Spleen (tissue), 11 donors: Measurements from ENCODE around the gene PTMA. TPM values are rescaled to one million over a fixed set of nuclear protein-coding genes. Genes with fewer than 3 reads are reported as not detected.

Experiments
- DNase-seq: peaks from one replicate; pipeline ENCODE4 v3.0.0-alpha.2; 2020
- H3K27ac ChIP-seq, 8 donors: fragments of 200-600 bp; sonication (generic) in 7 of 8; 1 replicate in 4 of 8; 2 replicates in 4 of 8; pipeline versions ENCODE4 v1.5.0 to v1.8.0; 2016 to 2021; ENCODE audit warnings: inconsistent platforms in 4 of 8, mild to moderate bottlenecking in 4 of 8, moderate library complexity in 1 of 8
- H3K27me3 ChIP-seq, 7 donors: fragments of 200-600 bp; sonication (generic) in 6 of 7; replicated peaks in 1 of 7; 1 replicate in 4 of 7; 2 replicates in 3 of 7; pipeline versions ENCODE4 v1.5.0 to v1.8.0; 2016 to 2021; ENCODE audit warnings: inconsistent platforms in 3 of 7, mild to moderate bottlenecking in 1 of 7
- H3K36me3 ChIP-seq, 6 donors: fragments of 200-600 bp; sonication (generic) in 5 of 6; 1 replicate in 4 of 6; 2 replicates in 2 of 6; pipeline versions ENCODE4 v1.5.0 to v1.8.0; 2016 to 2021; ENCODE audit warnings: inconsistent platforms in 2 of 6
- H3K4me1 ChIP-seq, 6 donors: fragments of 200-600 bp; sonication (generic) in 5 of 6; 1 replicate in 3 of 6; 2 replicates in 3 of 6; pipeline versions ENCODE4 v1.5.0 to v1.8.0; 2016 to 2021; ENCODE audit warnings: inconsistent platforms in 3 of 6
- H3K4me3 ChIP-seq, 8 donors: fragments of 200-600 bp; sonication (generic) in 7 of 8; 1 replicate in 4 of 8; 2 replicates in 4 of 8; pipeline versions ENCODE4 v1.5.0 to v1.8.0; 2016 to 2021; ENCODE audit warnings: inconsistent platforms in 4 of 8, mild to moderate bottlenecking in 4 of 8, moderate library complexity in 2 of 8
- H3K9me3 ChIP-seq, 8 donors: fragments of 200-600 bp; sonication (generic) in 7 of 8; 1 replicate in 4 of 8; 2 replicates in 4 of 8; pipeline versions ENCODE4 v1.5.0 to v1.8.0; 2016 to 2021; ENCODE audit warnings: inconsistent platforms in 4 of 8
- CTCF ChIP-seq, 11 experiments: fragments of 200-600 bp in 7 of 11; fragments of 450-650 bp in 4 of 11; sonication (generic) in 4 of 11; IDR thresholded peaks in 8 of 11; conservative IDR thresholded peaks in 3 of 11; 1 replicate in 7 of 11; 2 replicates in 4 of 11; pipeline versions ENCODE4 v1.4.0 to v1.8.0; 2016 to 2021; ENCODE audit warnings: antibody characterized with exemption in 11 of 11, inconsistent platforms in 4 of 11, mild to moderate bottlenecking in 1 of 11
- POLR2A ChIP-seq, 3 donors: fragments of 450-650 bp; IDR thresholded peaks; one replicate each; pipeline ENCODE4 v1.5.1; 2017; ENCODE audit warnings: antibody characterized with exemption in 3 of 3, mild to moderate bottlenecking in 1 of 3
- POLR2AphosphoS5 ChIP-seq, 3 donors: sonication (generic); formaldehyde crosslinking; IDR thresholded peaks; one replicate each; pipeline ENCODE4 v1.5.1; 2017; ENCODE audit warnings: antibody characterized with exemption in 3 of 3
- WGBS, 5 donors: extraction: QIAGEN DNeasy Blood & Tissue Kit in 3 of 5; methylation state at CpG; one replicate each; pipeline versions ENCODE4 v1.1.5 to v1.1.7; 2013 to 2018; 5-methylcytosine and 5-hydroxymethylcytosine counted together
- intact Hi-C: fragments of 100-400 bp; cut with DNase I; formaldehyde crosslinking; loops from one replicate; pipeline ENCODE4 v1.15.0; 2023; ENCODE audit warnings: low total_unique reads
- polyA plus RNA-seq, 3 donors: library from polyadenylated mRNA; stranded (reverse); fragments of 200-250 nt; gene quantifications; one replicate each; pipeline ENCODE4 v1.2.1, GENCODE V29; 2013
- total RNA-seq, 7 donors: library from RNA; depleted of rRNA in 3 of 7; stranded (reverse); fragments of >200 nt in 3 of 7; fragmentation: NEBNext Ultra II Directional in 4 of 7; extraction: Animal tissue kit (Norgen Biotek cat#: 25700) in 4 of 7; gene quantifications; one replicate each; pipeline versions ENCODE4 v1.1.0 to v1.2.1, GENCODE V29; 2016 to 2021
- donor health status: healthy with polysubstance abuse.
- donor health status: DM: no; HTN: no; CAD: no; lungs with moderate emphysema.
- donor health status: DM: no; HTN: no; CAD: no.
- donor health status: Bipolar disorder and iron deficiency.
- donor health status: healthy.
- donor health status: DM: no; HTN: no; CAD: no.
- donor health status: DM: yes; HTN: yes; CAD: no.

PTMA gene
- total and polyA plus RNA-seq, 10 donors = 509 to 2,114 (median 803) TPM

DNA sequence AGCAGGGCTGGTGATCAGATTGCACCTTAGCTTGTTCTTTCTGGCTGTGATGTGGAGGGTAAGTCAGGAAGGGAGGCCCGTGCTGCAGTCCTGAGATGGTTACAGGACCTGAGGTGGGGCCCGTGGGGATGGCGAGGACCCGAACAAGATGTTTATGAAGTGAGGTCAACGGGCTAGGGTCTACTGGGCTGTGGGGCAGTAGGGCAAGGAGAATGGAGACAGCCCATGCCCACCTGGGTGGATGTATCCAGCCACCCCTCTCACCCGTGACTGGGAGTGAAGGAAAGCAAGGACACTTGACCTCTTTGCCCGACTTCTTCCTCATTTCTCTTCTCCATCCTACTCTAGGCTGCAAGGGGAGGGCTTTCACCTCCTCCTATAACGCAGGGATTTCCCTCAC lies 18.0 kb downstream of the PTMA start:
- H3K27ac ChIP-seq = no peak overlapping the region
- intact Hi-C loops = no loop called here
- TF ChIP-seq CTCF (IDR thresholded peaks at IDR 0.05 in 8 of 11, conservative IDR thresholded peaks at IDR 0.05 in 3 of 11) = no peak
- no peak for TF ChIP-seq POLR2AphosphoS5 (IDR thresholded peaks at IDR 0.05)
- TF ChIP-seq POLR2A (IDR thresholded peaks at IDR 0.05) = no peak
- peaks cover 0 to 21% (median 1%) of the 10 kb centered on the region in 6 donors for H3K36me3 ChIP-seq
- DNase-seq = no peak
- peaks cover 0 to 3% (median 0%) of the 10 kb centered on the region in 6 donors for H3K4me1 ChIP-seq
- 75 to 84% (median 80%) methylated on average over 8 of the region's 8 CpGs for WGBS, 5 donors
- no peaks in the 10 kb centered on the region for H3K9me3 ChIP-seq
- no peak overlapping the region for H3K4me3 ChIP-seq
- H3K27me3 ChIP-seq = no peaks in the 10 kb centered on the region

DNA sequence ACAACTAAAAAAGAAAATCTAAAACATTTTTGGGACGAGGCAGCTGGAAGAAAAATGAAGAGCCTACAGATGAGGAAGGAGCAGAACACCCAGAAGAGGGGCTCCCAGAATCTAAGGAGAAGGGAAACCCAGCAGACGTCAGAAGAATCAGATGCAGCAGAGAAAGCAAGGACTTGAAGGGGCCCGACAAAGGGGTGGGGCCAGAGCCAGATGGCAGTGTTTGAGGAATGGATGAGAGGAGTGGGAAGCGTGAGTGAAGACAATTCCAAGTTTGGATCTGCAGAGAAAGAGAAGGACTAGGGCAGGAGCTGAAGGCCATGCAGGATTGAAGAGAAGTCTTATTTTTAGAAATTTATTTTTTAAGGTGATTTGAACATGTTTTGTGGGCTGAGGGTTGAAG lies 19.3 kb downstream of the PTMA start:
- no peaks in the 10 kb centered on the region for H3K27me3 ChIP-seq
- 75 to 87% (median 80%) methylated on average over 4 of the region's 4 CpGs for WGBS, 5 donors
- no peak overlapping the region for H3K27ac ChIP-seq
- no peak for DNase-seq
- no peaks in the 10 kb centered on the region for H3K4me1 ChIP-seq
- TF ChIP-seq POLR2AphosphoS5 (IDR thresholded peaks at IDR 0.05) (no peak), POLR2A (IDR thresholded peaks at IDR 0.05) (no peak), CTCF (IDR thresholded peaks at IDR 0.05 in 8 of 11, conservative IDR thresholded peaks at IDR 0.05 in 3 of 11) (no peak)
- H3K4me3 ChIP-seq = no peak overlapping the region
- H3K9me3 ChIP-seq = no peaks in the 10 kb centered on the region
- H3K36me3 ChIP-seq = peaks cover 0 to 34% (median 8%) of the 10 kb centered on the region in 6 donors
- intact Hi-C loops = no loop called here

DNA sequence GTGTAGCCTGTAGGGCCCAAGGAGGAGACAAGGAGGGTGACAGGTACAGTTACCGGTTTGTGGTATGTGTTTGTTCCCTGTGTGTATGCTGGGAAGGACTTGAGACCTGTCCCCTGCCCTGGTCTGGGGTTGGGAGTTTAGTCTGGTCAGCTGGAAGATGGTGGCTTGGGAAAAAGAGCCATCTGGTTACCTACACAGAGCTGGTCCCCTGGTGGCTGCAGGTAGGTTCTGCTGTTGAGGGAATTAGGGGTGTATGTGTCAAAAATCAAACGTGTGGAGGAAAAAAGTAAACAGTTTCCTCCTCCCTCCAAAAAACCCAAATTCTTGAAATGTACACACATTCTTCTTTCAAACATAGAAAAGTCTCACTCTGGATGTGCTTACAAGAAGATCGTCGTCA lies 24.3 kb downstream of the PTMA start:
- 85 to 90% (median 87%) methylated on average over 4 of the region's 4 CpGs for WGBS, 5 donors
- Histone ChIP-seq H3K4me3 (no peak overlapping the region), H3K4me1 (no peaks in the 10 kb centered on the region), H3K36me3 (peaks cover 0 to 78% (median 34%) of the 10 kb centered on the region in 6 donors), H3K9me3 (no peaks in the 10 kb centered on the region), H3K27ac (no peak overlapping the region), H3K27me3 (no peaks in the 10 kb centered on the region)
- DNase-seq = no peak
- intact Hi-C loops = no loop called here
- no peak for TF ChIP-seq CTCF (IDR thresholded peaks at IDR 0.05 in 8 of 11, conservative IDR thresholded peaks at IDR 0.05 in 3 of 11)
- TF ChIP-seq POLR2AphosphoS5 (IDR thresholded peaks at IDR 0.05) = no peak
- no peak for TF ChIP-seq POLR2A (IDR thresholded peaks at IDR 0.05)

DNA sequence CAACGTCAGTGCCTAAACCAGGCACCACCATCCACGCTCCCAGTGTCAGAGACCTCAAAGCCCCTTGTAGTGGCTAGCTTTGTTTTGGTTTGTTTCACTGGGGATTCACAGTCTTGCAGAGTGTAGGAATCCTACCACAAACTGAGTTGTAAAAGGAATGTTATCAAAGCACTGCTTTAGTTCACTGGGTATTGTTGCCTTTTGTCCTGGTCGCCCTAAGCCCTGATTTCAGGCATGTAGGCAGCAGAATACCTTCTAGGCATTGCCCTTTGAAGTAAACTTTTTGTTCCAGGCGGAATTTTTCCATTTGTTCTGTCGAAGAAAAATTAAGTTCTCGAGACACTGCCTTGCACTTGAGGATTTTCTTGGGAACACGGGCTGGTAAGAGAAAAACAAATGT lies 29.4 kb downstream of the PTMA start:
- Histone ChIP-seq H3K4me1 (no peaks in the 10 kb centered on the region), H3K36me3 (peaks cover 0 to 63% (median 26%) of the 10 kb centered on the region in 6 donors), H3K27ac (no peak overlapping the region), H3K4me3 (no peak overlapping the region), H3K9me3 (no peaks in the 10 kb centered on the region), H3K27me3 (no peaks in the 10 kb centered on the region)
- whole genome bisulfite sequencing, 5 donors = 93 to 96% (median 95%) methylated on average over 7 of the region's 7 CpGs
- intact Hi-C loops = no loop called here
- TF ChIP-seq CTCF (IDR thresholded peaks at IDR 0.05 in 8 of 11, conservative IDR thresholded peaks at IDR 0.05 in 3 of 11) = no peak
- TF ChIP-seq POLR2AphosphoS5 (IDR thresholded peaks at IDR 0.05) = no peak
- no peak for DNase-seq
